ENCODE measurements around the gene CEP68.

The CEP68 gene

DNA sequence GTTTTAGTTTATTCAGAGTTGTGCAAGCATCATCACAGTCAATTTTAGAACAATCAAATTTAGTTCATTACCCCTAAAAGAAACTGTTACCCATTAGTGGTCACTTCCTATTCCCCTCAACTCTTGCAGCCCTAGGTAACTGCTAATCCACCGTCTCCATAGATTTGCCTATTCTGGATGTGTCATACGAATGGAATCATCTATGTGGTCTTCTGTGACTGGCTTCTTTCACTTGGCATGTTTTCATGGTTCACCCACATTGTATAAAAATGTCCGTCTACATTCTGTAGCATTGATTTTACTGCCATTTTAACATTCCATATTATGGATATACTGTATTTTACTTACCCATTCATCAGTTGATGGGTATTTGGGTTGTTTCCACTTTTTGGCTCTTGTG, 5.3 kb upstream of the CEP68 start:
- H3K4me1 ChIP-seq (ENCODE audit: insufficient read depth, low read length, poor library complexity, severe bottlenecking) = peaks cover 31% of the 10 kb centered on the region
- H3K27me3 ChIP-seq (ENCODE audit: insufficient read depth, low read length, poor library complexity, severe bottlenecking) = no peaks in the 10 kb centered on the region
- TF ChIP-seq EZH2phosphoT487 (IDR thresholded peaks at IDR 0.05; ENCODE audit: borderline replicate concordance) = no peak
- TF ChIP-seq, protein P1, sequence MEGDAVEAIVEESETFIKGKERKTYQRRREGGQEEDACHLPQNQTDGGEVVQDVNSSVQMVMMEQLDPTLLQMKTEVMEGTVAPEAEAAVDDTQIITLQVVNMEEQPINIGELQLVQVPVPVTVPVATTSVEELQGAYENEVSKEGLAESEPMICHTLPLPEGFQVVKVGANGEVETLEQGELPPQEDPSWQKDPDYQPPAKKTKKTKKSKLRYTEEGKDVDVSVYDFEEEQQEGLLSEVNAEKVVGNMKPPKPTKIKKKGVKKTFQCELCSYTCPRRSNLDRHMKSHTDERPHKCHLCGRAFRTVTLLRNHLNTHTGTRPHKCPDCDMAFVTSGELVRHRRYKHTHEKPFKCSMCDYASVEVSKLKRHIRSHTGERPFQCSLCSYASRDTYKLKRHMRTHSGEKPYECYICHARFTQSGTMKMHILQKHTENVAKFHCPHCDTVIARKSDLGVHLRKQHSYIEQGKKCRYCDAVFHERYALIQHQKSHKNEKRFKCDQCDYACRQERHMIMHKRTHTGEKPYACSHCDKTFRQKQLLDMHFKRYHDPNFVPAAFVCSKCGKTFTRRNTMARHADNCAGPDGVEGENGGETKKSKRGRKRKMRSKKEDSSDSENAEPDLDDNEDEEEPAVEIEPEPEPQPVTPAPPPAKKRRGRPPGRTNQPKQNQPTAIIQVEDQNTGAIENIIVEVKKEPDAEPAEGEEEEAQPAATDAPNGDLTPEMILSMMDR (conservative IDR thresholded peaks at IDR 0.05; ENCODE audit: low read length) = no peak
- H3K79me2 ChIP-seq (ENCODE audit: insufficient read depth, low read length) = peaks cover 12% of the 10 kb centered on the region; the same call in 1 of the 2 replicates
- no peaks in the 10 kb centered on the region for H3K36me3 ChIP-seq (ENCODE audit: insufficient read depth, low read length)
- no peak overlapping the region for H2AFZ ChIP-seq (ENCODE audit: low read length)
- no peaks in the 10 kb centered on the region for H3F3A ChIP-seq (ENCODE audit: low read depth)
- H3K9ac ChIP-seq (ENCODE audit: low read depth, low read length, poor library complexity, severe bottlenecking) = no peak overlapping the region
- H4K20me1 ChIP-seq (ENCODE audit: insufficient read depth, low read length, poor library complexity, severe bottlenecking) = no peaks in the 10 kb centered on the region
- no peaks in the 10 kb centered on the region; the same call in 1 of the 2 replicates for H3K9me3 ChIP-seq (ENCODE audit: insufficient read depth, low read depth, low read length)
- H3K4me2 ChIP-seq (ENCODE audit: low read depth, low read length, poor library complexity, severe bottlenecking) = no peak overlapping the region
- H3K4me3 ChIP-seq (ENCODE audit: low read length, poor library complexity, severe bottlenecking) = no peak overlapping the region
- H3K9me2 ChIP-seq (replicated peaks; ENCODE audit: low read depth, low read length) = no peaks in the 10 kb centered on the region

DNA sequence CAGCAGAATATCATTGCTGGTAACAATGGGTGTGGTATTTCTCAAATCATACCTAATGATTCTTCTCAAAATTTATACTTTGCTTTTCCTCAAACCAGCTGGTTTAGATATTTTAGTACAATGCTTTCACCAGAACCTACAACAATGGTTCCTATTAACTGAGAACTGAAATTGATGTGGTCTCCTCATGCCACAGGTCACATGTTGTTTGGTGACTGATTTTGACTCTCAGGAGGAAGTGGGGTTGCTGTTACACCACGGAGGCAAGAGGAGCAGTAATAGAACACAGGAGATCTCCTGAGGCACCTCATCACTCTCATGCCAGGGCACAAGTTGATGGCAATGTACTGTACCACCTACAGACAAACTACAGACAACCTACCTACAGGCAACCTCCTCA, 3.0 kb upstream of the CEP68 start:
- Histone ChIP-seq H3K4me2 (ENCODE audit: low read depth, low read length, poor library complexity, severe bottlenecking) (peak overlapping the region; percentile 85), H3F3A (ENCODE audit: low read depth) (no peaks in the 10 kb centered on the region)
- no peak for TF ChIP-seq EZH2phosphoT487 (IDR thresholded peaks at IDR 0.05; ENCODE audit: borderline replicate concordance)
- TF ChIP-seq, protein P1 (conservative IDR thresholded peaks at IDR 0.05; ENCODE audit: low read length) = no peak

DNA sequence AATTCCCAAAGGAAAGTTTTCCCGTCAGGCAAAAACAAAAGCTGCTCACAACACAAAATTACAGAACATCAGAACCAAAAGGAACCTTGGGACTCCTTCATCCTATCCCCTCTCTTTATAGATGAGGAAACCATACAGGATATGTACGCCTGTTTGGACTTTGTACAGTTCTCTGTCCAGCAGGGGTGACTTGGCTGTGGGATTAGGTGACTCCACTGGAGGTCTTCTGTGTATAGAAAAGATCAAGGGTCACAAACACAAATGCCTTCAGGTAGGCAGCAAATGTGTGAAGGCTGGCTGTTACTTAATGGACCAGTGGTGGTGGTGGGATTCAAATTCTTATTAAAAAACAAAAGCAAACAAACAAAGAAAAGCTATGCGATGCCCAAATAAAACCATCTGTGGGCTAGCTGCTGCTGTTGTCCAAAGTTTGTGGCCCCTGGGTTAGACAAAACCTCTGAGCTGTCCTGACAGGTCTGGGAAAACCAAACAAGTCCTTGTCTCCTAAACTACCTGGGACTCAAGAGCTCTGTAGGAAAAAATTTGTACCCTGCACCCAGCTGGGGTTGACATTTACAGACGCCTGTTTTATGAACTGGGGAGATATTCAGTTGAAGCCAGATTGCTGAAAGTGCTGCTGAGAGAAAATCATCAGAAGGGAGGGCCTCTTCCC, 1.3 kb upstream of the CEP68 start:
- Histone ChIP-seq H3K79me2 (ENCODE audit: insufficient read depth, low read length) (peaks cover 44% of the 10 kb centered on the region), H3K4me3 (ENCODE audit: low read length, poor library complexity, severe bottlenecking) (peak overlapping the region; percentile 79), H3K9me3 (ENCODE audit: insufficient read depth, low read depth, low read length) (no peaks in the 10 kb centered on the region), H3K9ac (ENCODE audit: low read depth, low read length, poor library complexity, severe bottlenecking) (peak overlapping the region; percentile 70), H3F3A (ENCODE audit: low read depth) (no peaks in the 10 kb centered on the region), H3K4me1 (ENCODE audit: insufficient read depth, low read length, poor library complexity, severe bottlenecking) (peaks cover 60% of the 10 kb centered on the region), H2AFZ (ENCODE audit: low read length) (no peak overlapping the region), H4K20me1 (ENCODE audit: insufficient read depth, low read length, poor library complexity, severe bottlenecking) (peaks cover 10% of the 10 kb centered on the region), H3K27me3 (ENCODE audit: insufficient read depth, low read length, poor library complexity, severe bottlenecking) (no peaks in the 10 kb centered on the region), H3K9me2 (replicated peaks; ENCODE audit: low read depth, low read length) (no peaks in the 10 kb centered on the region), H3K36me3 (ENCODE audit: insufficient read depth, low read length) (no peaks in the 10 kb centered on the region), H3K4me2 (ENCODE audit: low read depth, low read length, poor library complexity, severe bottlenecking) (peak overlapping the region; percentile 85)
- no peak for TF ChIP-seq EZH2phosphoT487 (IDR thresholded peaks at IDR 0.05; ENCODE audit: borderline replicate concordance)
- TF ChIP-seq, protein P1 (conservative IDR thresholded peaks at IDR 0.05; ENCODE audit: low read length) = no peak

More for the DNA sequence above, 3.0 kb upstream of the CEP68 start:
- H3K4me1 ChIP-seq (ENCODE audit: insufficient read depth, low read length, poor library complexity, severe bottlenecking) = peaks cover 46% of the 10 kb centered on the region
- H3K4me3 ChIP-seq (ENCODE audit: low read length, poor library complexity, severe bottlenecking) = peak overlapping the region; percentile 33
- H3K9me2 ChIP-seq (replicated peaks; ENCODE audit: low read depth, low read length) = no peaks in the 10 kb centered on the region
- peaks cover 30% of the 10 kb centered on the region for H3K79me2 ChIP-seq (ENCODE audit: insufficient read depth, low read length)
- H2AFZ ChIP-seq (ENCODE audit: low read length) = 0 out of 2 replicates have a peak overlapping the region, but pooled peaks have one; percentile 59
- no peak overlapping the region for H3K9ac ChIP-seq (ENCODE audit: low read depth, low read length, poor library complexity, severe bottlenecking)
- H3K27me3 ChIP-seq (ENCODE audit: insufficient read depth, low read length, poor library complexity, severe bottlenecking) = no peaks in the 10 kb centered on the region
- peaks cover 9% of the 10 kb centered on the region for H4K20me1 ChIP-seq (ENCODE audit: insufficient read depth, low read length, poor library complexity, severe bottlenecking)
- H3K36me3 ChIP-seq (ENCODE audit: insufficient read depth, low read length) = no peaks in the 10 kb centered on the region
- no peaks in the 10 kb centered on the region; the same call in 1 of the 2 replicates for H3K9me3 ChIP-seq (ENCODE audit: insufficient read depth, low read depth, low read length)
